Fibroblast of lung (primary cell): ENCODE data around the gene CELF2. TPM values are rescaled to one million over a fixed set of nuclear protein-coding genes. Genes with fewer than 3 reads are reported as not detected.

ENCODE experiments used
- DNase-seq, 2 donors: peaks; one replicate each; pipeline versions ENCODE4 v3.0.0 to v3.0.0-alpha.2; 2010; ENCODE audit warnings: low read depth in 2 of 2
- H2AFZ ChIP-seq: 2 replicates; pipeline ENCODE4 v1.5.1; 2012; ENCODE audit warnings: low read length, control low read depth, inconsistent platforms
- H3K27ac ChIP-seq: 2 replicates; pipeline ENCODE4 v1.5.1; 2011; ENCODE audit warnings: low read length, control low read depth; ENCODE audit not compliant: insufficient read depth
- H3K27me3 ChIP-seq: 2 replicates; pipeline ENCODE4 v1.5.1; 2011; ENCODE audit warnings: mild to moderate bottlenecking, low read length; ENCODE audit not compliant: control insufficient read depth, insufficient read depth
- H3K36me3 ChIP-seq: 2 replicates; pipeline ENCODE4 v1.5.1; 2011; ENCODE audit warnings: low read length; ENCODE audit not compliant: control insufficient read depth, insufficient read depth
- H3K4me1 ChIP-seq: 2 replicates; pipeline ENCODE4 v1.5.1; 2011; ENCODE audit warnings: low read length; ENCODE audit not compliant: control insufficient read depth, insufficient read depth; ENCODE audit errors: extremely low read depth
- H3K4me2 ChIP-seq: 2 replicates; pipeline ENCODE4 v1.5.1; 2011; ENCODE audit warnings: low read length, control low read depth; ENCODE audit not compliant: insufficient read depth; ENCODE audit errors: extremely low read depth
- H3K4me3 ChIP-seq, 4 experiments: fragments of 200-600 bp in 1 of 4; sonication (generic) in 1 of 4; replicated peaks in 1 of 4; 2 replicates each; pipeline ENCODE4 v1.5.1; 2011 to 2016; ENCODE audit warnings: low read length in 4 of 4, low read depth in 3 of 4, mild to moderate bottlenecking in 3 of 4, control low read depth in 2 of 4, inconsistent platforms in 1 of 4, mixed read lengths in 1 of 4; ENCODE audit not compliant: insufficient read depth in 1 of 4; ENCODE audit errors: control extremely low read depth in 1 of 4
- H3K79me2 ChIP-seq: 2 replicates; pipeline ENCODE4 v1.5.1; 2012; ENCODE audit warnings: mild to moderate bottlenecking, low read length, inconsistent platforms; ENCODE audit not compliant: control insufficient read depth, insufficient read depth
- H3K9ac ChIP-seq: 2 replicates; pipeline ENCODE4 v1.5.1; 2011; ENCODE audit warnings: mild to moderate bottlenecking, low read length, control low read depth; ENCODE audit not compliant: insufficient read depth
- H3K9me3 ChIP-seq: 2 replicates; pipeline ENCODE4 v1.5.1; 2012; ENCODE audit warnings: low read depth, low read length; ENCODE audit not compliant: control insufficient read depth, insufficient read depth
- H4K20me1 ChIP-seq: 2 replicates; pipeline ENCODE4 v1.5.1; 2011; ENCODE audit warnings: low read length; ENCODE audit not compliant: control insufficient read depth, insufficient read depth; ENCODE audit errors: extremely low read depth
- CTCF ChIP-seq, 2 donors: IDR thresholded peaks in 1 of 2; conservative IDR thresholded peaks in 1 of 2; 1 replicate in 1 of 2; 2 replicates in 1 of 2; pipeline ENCODE4 v1.5.1; 2011 to 2012; ENCODE audit warnings: low read length in 2 of 2, control low read depth in 1 of 2, inconsistent platforms in 1 of 2, low read depth in 1 of 2, mild to moderate bottlenecking in 1 of 2
- EZH2 ChIP-seq: IDR thresholded peaks from 2 replicates; pipeline ENCODE4 v1.5.1; 2012; ENCODE audit warnings: low read length, control low read depth, mild to moderate bottlenecking; ENCODE audit errors: missing control alignments
- polyA plus RNA-seq, 2 donors: library from polyadenylated mRNA; depleted of rRNA in 1 of 2; stranded (reverse) in 1 of 2; unstranded in 1 of 2; fragments of >200 nt; gene quantifications; 2 replicates each; pipeline ENCODE4 v1.2.1, GENCODE V29; 2011 to 2012; ENCODE audit warnings: missing spikeins in 1 of 2
- total RNA-seq: library from RNA; depleted of rRNA; stranded (reverse); fragments of >200 nt; gene quantifications from 2 replicates; pipeline ENCODE4 v1.2.1, GENCODE V29; 2014

CELF2 gene
- total and polyA plus RNA-seq, 2 donors (not counting 1 experiment from before 2014, with no cell fraction given) = 16.9 to 25.1 TPM

- Histone ChIP-seq H3K4me1 (no peaks in the 10 kb centered on the region), H3K4me3 (no peak overlapping the region), H3K27ac (no peak overlapping the region), H3K79me2 (no peaks in the 10 kb centered on the region), H3K4me2 (no peak overlapping the region), H3K9ac (no peak overlapping the region), H3K36me3 (no peaks in the 10 kb centered on the region), H3K9me3 (no peaks in the 10 kb centered on the region), H2AFZ (no peak overlapping the region), H3K27me3 (no peaks in the 10 kb centered on the region), H4K20me1 (no peaks in the 10 kb centered on the region)
- TF ChIP-seq CTCF (conservative IDR thresholded peaks at IDR 0.05 in 1 of 2, IDR thresholded peaks at IDR 0.05 in 1 of 2; ENCODE audit: low read depth in 1 of 2, low read length in 2 of 2) (no peak), EZH2 (no peak)
- no peak for DNase-seq
Measured at GRCh38 chr10:11311027-11311426, 293.4 kb downstream of the CELF2 start.

GRCh38 chr10:11313463-11313862 lies 295.8 kb downstream of the CELF2 start:
- Histone ChIP-seq H3K79me2 (no peaks in the 10 kb centered on the region), H2AFZ (no peak overlapping the region), H4K20me1 (no peaks in the 10 kb centered on the region), H3K4me3 (no peak overlapping the region), H3K4me1 (no peaks in the 10 kb centered on the region), H3K36me3 (no peaks in the 10 kb centered on the region), H3K9ac (no peak overlapping the region), H3K27me3 (no peaks in the 10 kb centered on the region), H3K4me2 (no peak overlapping the region), H3K27ac (no peak overlapping the region), H3K9me3 (no peaks in the 10 kb centered on the region)
- TF ChIP-seq CTCF (conservative IDR thresholded peaks at IDR 0.05 in 1 of 2, IDR thresholded peaks at IDR 0.05 in 1 of 2; ENCODE audit: low read depth in 1 of 2, low read length in 2 of 2) (no peak), EZH2 (no peak)
- no peak for DNase-seq

- no peaks in the 10 kb centered on the region for H4K20me1 ChIP-seq
- DNase-seq = no peak
- H3K4me3 ChIP-seq = no peak overlapping the region
Measured at GRCh38 chr10:11317936-11318670, 300.4 kb downstream of the CELF2 start.

More at GRCh38 chr10:11317936-11318670, 300.4 kb downstream of the CELF2 start:
- H3K27me3 ChIP-seq = no peaks in the 10 kb centered on the region
- no peaks in the 10 kb centered on the region for H3K79me2 ChIP-seq
- no peak overlapping the region for H3K4me2 ChIP-seq
- H3K4me1 ChIP-seq = no peaks in the 10 kb centered on the region
- no peaks in the 10 kb centered on the region for H3K36me3 ChIP-seq
- no peak overlapping the region for H2AFZ ChIP-seq
- H3K9me3 ChIP-seq = no peaks in the 10 kb centered on the region
- no peak overlapping the region for H3K27ac ChIP-seq
- TF ChIP-seq EZH2 = no peak
- no peak for TF ChIP-seq CTCF (conservative IDR thresholded peaks at IDR 0.05 in 1 of 2, IDR thresholded peaks at IDR 0.05 in 1 of 2; ENCODE audit: low read depth in 1 of 2, low read length in 2 of 2)
- no peak overlapping the region for H3K9ac ChIP-seq
